Dorsolateral prefrontal cortex (tissue), 118 donors: ENCODE results near the gene SSU72. TPM values are rescaled to one million over a fixed set of nuclear protein-coding genes. Genes with fewer than 3 reads are reported as not detected.

Experiments used
- total RNA-seq, 120 experiments: library from RNA; stranded (reverse); gene quantifications; one replicate each; pipeline versions ENCODE4 v1.2.3 to v1.2.4, GENCODE V29; 2022

SSU72 gene
- total RNA-seq, 120 experiments from 2014 or later: 79.2 to 139 (median 114) TPM

Other genes starting within 250 kb of the SSU72 start
- gene TAS1R3, start 243.6 kb downstream of the SSU72 start, total RNA-seq: 1 to 10 TPM in 6 of 120 experiments, under 1 TPM in 108, not detected in 6; 0.11 to 1.7 (median 0.38) TPM
- gene DVL1, start 225.4 kb downstream of the SSU72 start, total RNA-seq: 100 to 1,000 TPM in 103 of 120 experiments, 10 to 100 TPM in 17; 86.3 to 201 (median 114) TPM
- gene MXRA8, start 216.3 kb downstream of the SSU72 start, total RNA-seq: 10 to 100 TPM in 29 of 120 experiments, 1 to 10 TPM in 91; 3.2 to 23.7 (median 7.3) TPM
- gene AURKAIP1, start 199.7 kb downstream of the SSU72 start, total RNA-seq: 100 to 1,000 TPM in 92 of 120 experiments, 10 to 100 TPM in 28; 78.7 to 143 (median 109) TPM
- 100 to 1,000 TPM; 111 to 235 (median 165) TPM for gene CCNL2, start 175.5 kb downstream of the SSU72 start, total RNA-seq
- gene MRPL20, start 167.6 kb downstream of the SSU72 start, total RNA-seq: 100 to 1,000 TPM in 12 of 120 experiments, 10 to 100 TPM in 108; 56.0 to 114 (median 86.3) TPM
- 10 to 100 TPM in 118 of 120 experiments, 1 to 10 TPM in 2; 4.0 to 63.5 (median 26.5) TPM for gene ANKRD65, start 153.6 kb downstream of the SSU72 start, total RNA-seq
- gene VWA1, start 139.2 kb downstream of the SSU72 start, total RNA-seq: 100 to 1,000 TPM in 33 of 120 experiments, 10 to 100 TPM in 87; 27.4 to 258 (median 73.3) TPM
- 10 to 100 TPM in 10 of 120 experiments, 1 to 10 TPM in 109, under 1 TPM in 1; 0.94 to 16.5 (median 3.5) TPM for gene ATAD3C, start 125.2 kb downstream of the SSU72 start, total RNA-seq
- 10 to 100 TPM in 118 of 120 experiments, 1 to 10 TPM in 2; 9.5 to 47.1 (median 24.6) TPM for gene ATAD3B, start 103.1 kb downstream of the SSU72 start, total RNA-seq
- gene ATAD3A, start 62.7 kb downstream of the SSU72 start, total RNA-seq: 10 to 100 TPM; 12.3 to 33.0 (median 20.2) TPM
- 10 to 100 TPM; 14.3 to 63.6 (median 37.6) TPM for gene TMEM240, start 34.2 kb downstream of the SSU72 start, total RNA-seq
- gene FNDC10, start 25.3 kb upstream of the SSU72 start, total RNA-seq: 10 to 100 TPM in 115 of 120 experiments, 1 to 10 TPM in 5; 8.1 to 32.9 (median 19.4) TPM
- gene MIB2, start 40.6 kb upstream of the SSU72 start, total RNA-seq: 100 to 1,000 TPM in 116 of 120 experiments, 10 to 100 TPM in 4; 86.0 to 202 (median 127) TPM
- gene MMP23B, start 57.3 kb upstream of the SSU72 start, total RNA-seq: 10 to 100 TPM in 7 of 120 experiments, 1 to 10 TPM in 113; 1.2 to 13.7 (median 4.2) TPM
- 10 to 100 TPM; 20.7 to 39.4 (median 29.1) TPM for gene CDK11B, start 84.1 kb upstream of the SSU72 start, total RNA-seq
- gene SLC35E2B, start 117.9 kb upstream of the SSU72 start, total RNA-seq: 100 to 1,000 TPM in 15 of 120 experiments, 10 to 100 TPM in 105; 48.2 to 137 (median 82.2) TPM
- 10 to 100 TPM; 17.9 to 87.7 (median 40.9) TPM for gene CDK11A, start 149.5 kb upstream of the SSU72 start, total RNA-seq
- gene NADK, start 203.6 kb upstream of the SSU72 start, total RNA-seq: 10 to 100 TPM; 37.6 to 88.4 (median 49.0) TPM